Lower lobe of right lung (tissue), 2 donors: Measurements from ENCODE around the gene DAZL. TPM values are rescaled to one million over a fixed set of nuclear protein-coding genes. Genes with fewer than 3 reads are reported as not detected.
"Not testable (repeated sequence)": the region's sequence is repeated elsewhere in the genome, so short reads cannot be mapped to it uniquely, and the experiment has no call there.

ENCODE experiments used
- ATAC-seq, 2 donors: fragments of 200-7000 bp; cut with Tn5 transposase; one replicate each; pipeline ENCODE4 v1.9.1; 2020 to 2022; ENCODE audit warnings: mild to moderate bottlenecking in 2 of 2, moderate library complexity in 2 of 2
- DNase-seq: peaks from one replicate; pipeline ENCODE4 v3.0.0-alpha.2; 2020
- H3K27ac ChIP-seq: fragments of 200-600 bp; one replicate; pipeline ENCODE4 v1.8.0; 2022
- H3K27me3 ChIP-seq: fragments of 200-600 bp; one replicate; pipeline ENCODE4 v1.8.0; 2022; ENCODE audit warnings: low read depth
- H3K36me3 ChIP-seq: fragments of 200-600 bp; one replicate; pipeline ENCODE4 v1.8.0; 2022; ENCODE audit warnings: mild to moderate bottlenecking
- H3K4me1 ChIP-seq: fragments of 200-600 bp; one replicate; pipeline ENCODE4 v1.8.0; 2022
- H3K4me3 ChIP-seq: fragments of 200-600 bp; one replicate; pipeline ENCODE4 v1.8.0; 2022; ENCODE audit warnings: mild to moderate bottlenecking
- H3K9me3 ChIP-seq: fragments of 200-600 bp; one replicate; pipeline ENCODE4 v1.8.0; 2022
- CTCF ChIP-seq: fragments of 200-600 bp; IDR thresholded peaks from one replicate; pipeline ENCODE4 v1.8.0; 2022; ENCODE audit warnings: antibody characterized with exemption, mild to moderate bottlenecking
- intact Hi-C: fragments of 100-400 bp; cut with DNase I; formaldehyde crosslinking; loops from one replicate; pipeline ENCODE4 v1.11.0; 2022
- total RNA-seq: library from RNA; stranded (reverse); fragmentation: NEBNext Ultra II Directional; extraction: Animal tissue kit (Norgen Biotek cat#: 25700); gene quantifications from one replicate; pipeline ENCODE4 v1.2.1, GENCODE V29; 2021
- donor health status: DM: no; HTN: yes; CAD: no; lungs with severe emphysema.

The DAZL gene
- total RNA-seq, 1 donor from 2014 or later: not detected

- no peak for ATAC-seq
Observed at GRCh38 chr3:16633948-16634347, 28.7 kb upstream of the DAZL start.

GRCh38 chr3:16632395-16632794 is 27.2 kb upstream of the DAZL start:
- Histone ChIP-seq H3K4me1 (no peaks in the 10 kb centered on the region), H3K27ac (no peak overlapping the region), H3K4me3 (no peak overlapping the region), H3K27me3 (no peaks in the 10 kb centered on the region), H3K9me3 (no peaks in the 10 kb centered on the region), H3K36me3 (no peaks in the 10 kb centered on the region)
- DNase-seq (no peak), ATAC-seq (no peak)
- no peak for TF ChIP-seq CTCF
- intact Hi-C loops: no loop called here

More at GRCh38 chr3:16633948-16634347, 28.7 kb upstream of the DAZL start:
- no peak overlapping the region for H3K4me3 ChIP-seq
- no peaks in the 10 kb centered on the region for H3K9me3 ChIP-seq
- intact Hi-C loops: no loop called here
- no peak overlapping the region for H3K27ac ChIP-seq
- H3K4me1 ChIP-seq: no peaks in the 10 kb centered on the region
- H3K27me3 ChIP-seq: no peaks in the 10 kb centered on the region
- TF ChIP-seq CTCF: no peak
- H3K36me3 ChIP-seq: no peaks in the 10 kb centered on the region
- DNase-seq: no peak

- intact Hi-C loops: no loop called here
- ATAC-seq: no peak
Observed at GRCh38 chr3:16618721-16619120, 13.5 kb upstream of the DAZL start.

GRCh38 chr3:16617155-16617554 is 11.9 kb upstream of the DAZL start:
- H3K27ac ChIP-seq, H3K36me3 ChIP-seq, intact Hi-C loops, H3K4me1 ChIP-seq, H3K9me3 ChIP-seq, H3K27me3 ChIP-seq, ATAC-seq, DNase-seq, H3K4me3 ChIP-seq: not testable (repeated sequence)

More at GRCh38 chr3:16618721-16619120, 13.5 kb upstream of the DAZL start:
- H3K27me3 ChIP-seq: no peaks in the 10 kb centered on the region
- H3K4me1 ChIP-seq: no peaks in the 10 kb centered on the region
- H3K36me3 ChIP-seq: no peaks in the 10 kb centered on the region
- no peaks in the 10 kb centered on the region for H3K9me3 ChIP-seq
- no peak overlapping the region for H3K4me3 ChIP-seq
- TF ChIP-seq CTCF: no peak
- no peak overlapping the region for H3K27ac ChIP-seq
- no peak for DNase-seq

- Histone ChIP-seq H3K27ac (no peak overlapping the region), H3K36me3 (no peaks in the 10 kb centered on the region), H3K27me3 (no peaks in the 10 kb centered on the region), H3K4me3 (no peak overlapping the region), H3K4me1 (no peaks in the 10 kb centered on the region), H3K9me3 (no peaks in the 10 kb centered on the region)
- DNase-seq (no peak), ATAC-seq (no peak)
- intact Hi-C loops: no loop called here
- TF ChIP-seq CTCF: no peak
Observed at GRCh38 chr3:16616083-16616482, 10.9 kb upstream of the DAZL start.

- Histone ChIP-seq H3K36me3 (no peaks in the 10 kb centered on the region), H3K4me3 (no peak overlapping the region), H3K4me1 (no peaks in the 10 kb centered on the region), H3K9me3 (no peaks in the 10 kb centered on the region), H3K27me3 (no peaks in the 10 kb centered on the region), H3K27ac (no peak overlapping the region)
- DNase-seq: no peak
- no peak for ATAC-seq
- no peak for TF ChIP-seq CTCF
- intact Hi-C loops: no loop called here
Observed at GRCh38 chr3:16614033-16615031, 9.1 kb upstream of the DAZL start.
